Measurements from ENCODE around the gene IQCF5. TPM values are rescaled to one million over a fixed set of nuclear protein-coding genes. Genes with fewer than 3 reads are reported as not detected.

The IQCF5 gene
- total and polyA plus RNA-seq, 9 of the 15 experiments (the other 6 are each of a cell fraction or from before 2014, with no cell fraction given): not detected

DNA sequence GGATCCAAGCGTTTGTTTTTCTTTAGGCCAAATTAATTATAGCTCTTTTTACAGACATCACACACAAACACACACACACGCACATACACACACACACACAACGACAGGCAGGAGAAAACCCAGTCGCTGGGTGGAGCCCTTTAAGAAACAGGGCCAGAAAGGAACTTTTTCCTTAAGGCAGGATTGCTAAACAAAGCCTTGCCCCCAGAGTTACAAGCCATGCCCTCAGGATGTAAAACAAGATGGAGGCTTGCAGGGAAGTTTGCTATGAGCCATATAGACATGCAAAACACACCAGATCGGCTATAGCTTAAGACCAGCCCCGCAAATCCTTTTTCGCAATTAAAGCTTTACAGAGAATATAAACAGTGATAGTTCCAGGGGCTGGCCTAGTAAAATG, 30.3 kb downstream of the IQCF5 start (continued):
- TF ChIP-seq, protein P1, sequence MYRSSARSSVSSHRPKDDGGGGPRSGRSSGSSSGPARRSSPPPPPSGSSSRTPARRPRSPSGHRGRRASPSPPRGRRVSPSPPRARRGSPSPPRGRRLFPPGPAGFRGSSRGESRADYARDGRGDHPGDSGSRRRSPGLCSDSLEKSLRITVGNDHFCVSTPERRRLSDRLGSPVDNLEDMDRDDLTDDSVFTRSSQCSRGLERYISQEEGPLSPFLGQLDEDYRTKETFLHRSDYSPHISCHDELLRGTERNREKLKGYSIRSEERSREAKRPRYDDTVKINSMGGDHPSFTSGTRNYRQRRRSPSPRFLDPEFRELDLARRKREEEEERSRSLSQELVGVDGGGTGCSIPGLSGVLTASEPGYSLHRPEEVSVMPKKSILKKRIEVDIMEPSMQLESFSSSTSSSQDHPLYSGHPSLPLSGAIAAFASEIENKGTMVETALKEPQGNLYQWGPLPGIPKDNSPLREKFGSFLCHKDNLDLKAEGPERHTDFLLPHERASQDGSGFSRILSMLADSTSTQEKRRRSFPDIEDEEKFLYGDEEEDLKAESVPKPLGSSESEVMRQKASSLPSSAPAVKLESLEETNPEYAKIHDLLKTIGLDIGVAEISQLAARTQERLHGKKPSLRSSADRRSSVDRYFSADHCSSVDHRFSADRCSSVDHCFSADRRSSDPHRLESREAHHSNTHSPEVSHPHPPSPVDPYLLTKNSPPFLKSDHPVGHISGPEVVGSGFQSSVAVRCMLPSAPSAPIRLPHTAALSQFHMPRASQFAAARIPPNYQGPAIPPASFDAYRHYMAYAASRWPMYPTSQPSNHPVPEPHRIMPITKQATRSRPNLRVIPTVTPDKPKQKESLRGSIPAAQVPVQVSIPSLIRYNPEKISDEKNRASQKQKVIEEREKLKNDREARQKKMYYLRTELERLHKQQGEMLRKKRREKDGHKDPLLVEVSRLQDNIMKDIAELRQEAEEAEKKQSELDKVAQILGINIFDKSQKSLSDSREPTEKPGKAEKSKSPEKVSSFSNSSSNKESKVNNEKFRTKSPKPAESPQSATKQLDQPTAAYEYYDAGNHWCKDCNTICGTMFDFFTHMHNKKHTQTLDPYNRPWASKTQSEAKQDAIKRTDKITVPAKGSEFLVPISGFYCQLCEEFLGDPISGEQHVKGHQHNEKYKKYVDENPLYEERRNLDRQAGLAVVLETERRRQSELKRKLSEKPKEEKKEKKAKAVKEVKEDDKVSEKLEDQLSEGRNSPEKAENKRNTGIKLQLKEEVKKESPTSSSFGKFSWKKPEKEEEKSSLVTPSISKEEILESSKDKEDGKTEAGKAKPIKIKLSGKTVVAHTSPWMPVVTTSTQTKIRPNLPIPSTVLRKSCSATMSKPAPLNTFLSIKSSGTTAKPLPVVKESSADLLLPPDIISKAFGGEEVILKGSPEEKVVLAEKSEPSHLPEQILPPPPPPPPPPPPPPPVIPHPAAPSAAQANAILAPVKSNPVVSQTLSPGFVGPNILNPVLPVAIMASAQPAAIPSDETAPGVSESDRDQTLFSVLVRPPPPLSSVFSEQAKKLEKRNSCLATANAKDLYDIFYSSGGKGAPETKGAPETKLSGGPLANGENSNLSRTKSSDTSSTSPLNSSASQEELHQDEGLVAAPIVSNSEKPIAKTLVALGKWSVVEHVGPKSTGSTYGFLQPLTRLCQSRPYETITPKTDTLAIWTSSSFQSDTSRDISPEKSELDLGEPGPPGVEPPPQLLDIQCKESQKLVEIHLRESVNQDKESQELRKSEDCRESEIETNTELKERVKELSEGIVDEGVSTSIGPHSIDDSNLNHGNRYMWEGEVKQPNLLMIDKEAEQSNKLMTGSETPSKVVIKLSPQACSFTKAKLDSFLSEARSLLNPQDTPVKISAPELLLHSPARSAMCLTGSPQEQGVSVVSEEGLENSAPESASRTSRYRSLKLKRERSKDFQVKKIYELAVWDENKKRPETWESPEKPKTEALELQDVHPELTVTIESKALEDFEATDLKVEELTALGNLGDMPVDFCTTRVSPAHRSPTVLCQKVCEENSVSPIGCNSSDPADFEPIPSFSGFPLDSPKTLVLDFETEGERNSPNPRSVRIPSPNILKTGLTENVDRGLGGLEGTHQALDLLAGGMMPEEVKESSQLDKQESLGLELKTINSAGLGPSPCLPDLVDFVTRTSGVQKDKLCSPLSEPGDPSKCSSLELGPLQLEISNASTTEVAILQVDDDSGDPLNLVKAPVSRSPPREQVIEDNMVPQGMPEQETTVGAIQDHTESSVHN (IDR thresholded peaks at IDR 0.05; ENCODE audit: borderline replicate concordance in 1 of 2, low read depth in 1 of 2): no peak
- no peak for TF ChIP-seq SAFB (IDR thresholded peaks at IDR 0.05; ENCODE audit: borderline replicate concordance, low read depth, low read length)
- TF ChIP-seq ILK (tag; IDR thresholded peaks at IDR 0.05; ENCODE audit: borderline replicate concordance, low read depth): no peak
- TF ChIP-seq ZNF384 (IDR thresholded peaks at IDR 0.05; ENCODE audit: low read depth, low read length): no peak
- TF ChIP-seq RCOR1 (IDR thresholded peaks at IDR 0.05; ENCODE audit: borderline replicate concordance in 1 of 2, low read depth in 2 of 2, low read length in 2 of 2): no peak
- TF ChIP-seq RBBP5 (IDR thresholded peaks at IDR 0.05; ENCODE audit: borderline replicate concordance, insufficient read depth, low read length, poor library complexity, severe bottlenecking): no peak
- TF ChIP-seq, protein P2, sequence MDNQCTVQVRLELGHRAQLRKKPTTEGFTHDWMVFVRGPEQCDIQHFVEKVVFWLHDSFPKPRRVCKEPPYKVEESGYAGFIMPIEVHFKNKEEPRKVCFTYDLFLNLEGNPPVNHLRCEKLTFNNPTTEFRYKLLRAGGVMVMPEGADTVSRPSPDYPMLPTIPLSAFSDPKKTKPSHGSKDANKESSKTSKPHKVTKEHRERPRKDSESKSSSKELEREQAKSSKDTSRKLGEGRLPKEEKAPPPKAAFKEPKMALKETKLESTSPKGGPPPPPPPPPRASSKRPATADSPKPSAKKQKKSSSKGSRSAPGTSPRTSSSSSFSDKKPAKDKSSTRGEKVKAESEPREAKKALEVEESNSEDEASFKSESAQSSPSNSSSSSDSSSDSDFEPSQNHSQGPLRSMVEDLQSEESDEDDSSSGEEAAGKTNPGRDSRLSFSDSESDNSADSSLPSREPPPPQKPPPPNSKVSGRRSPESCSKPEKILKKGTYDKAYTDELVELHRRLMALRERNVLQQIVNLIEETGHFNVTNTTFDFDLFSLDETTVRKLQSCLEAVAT (IDR thresholded peaks at IDR 0.05): no peak
- TF ChIP-seq, protein P3, sequence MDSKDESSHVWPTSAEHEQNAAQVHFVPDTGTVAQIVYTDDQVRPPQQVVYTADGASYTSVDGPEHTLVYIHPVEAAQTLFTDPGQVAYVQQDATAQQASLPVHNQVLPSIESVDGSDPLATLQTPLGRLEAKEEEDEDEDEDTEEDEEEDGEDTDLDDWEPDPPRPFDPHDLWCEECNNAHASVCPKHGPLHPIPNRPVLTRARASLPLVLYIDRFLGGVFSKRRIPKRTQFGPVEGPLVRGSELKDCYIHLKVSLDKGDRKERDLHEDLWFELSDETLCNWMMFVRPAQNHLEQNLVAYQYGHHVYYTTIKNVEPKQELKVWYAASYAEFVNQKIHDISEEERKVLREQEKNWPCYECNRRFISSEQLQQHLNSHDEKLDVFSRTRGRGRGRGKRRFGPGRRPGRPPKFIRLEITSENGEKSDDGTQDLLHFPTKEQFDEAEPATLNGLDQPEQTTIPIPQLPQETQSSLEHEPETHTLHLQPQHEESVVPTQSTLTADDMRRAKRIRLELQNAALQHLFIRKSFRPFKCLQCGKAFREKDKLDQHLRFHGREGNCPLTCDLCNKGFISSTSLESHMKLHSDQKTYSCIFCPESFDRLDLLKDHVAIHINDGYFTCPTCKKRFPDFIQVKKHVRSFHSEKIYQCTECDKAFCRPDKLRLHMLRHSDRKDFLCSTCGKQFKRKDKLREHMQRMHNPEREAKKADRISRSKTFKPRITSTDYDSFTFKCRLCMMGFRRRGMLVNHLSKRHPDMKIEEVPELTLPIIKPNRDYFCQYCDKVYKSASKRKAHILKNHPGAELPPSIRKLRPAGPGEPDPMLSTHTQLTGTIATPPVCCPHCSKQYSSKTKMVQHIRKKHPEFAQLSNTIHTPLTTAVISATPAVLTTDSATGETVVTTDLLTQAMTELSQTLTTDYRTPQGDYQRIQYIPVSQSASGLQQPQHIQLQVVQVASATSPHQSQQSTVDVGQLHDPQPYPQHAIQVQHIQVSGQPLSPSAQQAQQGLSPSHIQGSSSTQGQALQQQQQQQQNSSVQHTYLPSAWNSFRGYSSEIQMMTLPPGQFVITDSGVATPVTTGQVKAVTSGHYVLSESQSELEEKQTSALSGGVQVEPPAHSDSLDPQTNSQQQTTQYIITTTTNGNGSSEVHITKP (IDR thresholded peaks at IDR 0.05; ENCODE audit: partially characterized antibody): no peak
- no peak for TF ChIP-seq TRIM28 (IDR thresholded peaks at IDR 0.05)
- no peak for TF ChIP-seq ZNF282 (CRISPR knock-in tag; IDR thresholded peaks at IDR 0.05)
- TF ChIP-seq PHF21A (IDR thresholded peaks at IDR 0.05; ENCODE audit: borderline replicate concordance, low read depth): no peak

All from K562 (cell line).